ENCODE results near the gene POU2AF3. TPM values are rescaled to one million over a fixed set of nuclear protein-coding genes. Genes with fewer than 3 reads are reported as not detected.

POU2AF3 gene
- total RNA-seq, 4 donors from 2014 or later: 0.22 to 0.58 (median 0.46) TPM; not detected in 1

DNA sequence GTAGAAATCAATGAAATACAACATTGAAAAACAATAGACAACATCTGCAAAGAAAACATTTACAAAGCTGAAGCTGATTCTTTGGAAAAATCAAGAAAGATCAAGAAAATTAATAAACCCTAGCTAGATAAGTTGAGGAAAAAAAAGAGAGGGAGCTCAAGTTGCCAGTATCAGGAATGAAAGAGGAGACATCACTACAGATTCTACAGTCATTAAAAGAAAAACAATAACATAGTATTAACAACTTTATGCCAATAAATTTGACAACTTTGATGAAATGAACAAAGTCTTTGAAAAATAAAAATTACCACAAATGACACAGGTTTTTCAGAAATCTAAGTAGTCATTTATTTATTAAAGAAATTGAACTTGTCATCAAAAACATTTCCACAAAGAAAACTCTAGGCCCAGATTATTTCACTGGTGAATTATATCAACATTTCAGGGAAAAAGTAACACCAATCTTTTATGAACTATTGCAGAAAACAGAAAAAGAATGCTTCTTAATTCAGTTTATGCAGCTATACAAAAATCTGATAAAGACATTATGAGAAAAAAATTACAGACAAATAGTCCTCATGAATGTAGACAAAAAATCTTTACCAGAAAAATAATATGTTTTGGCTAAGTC is 41.5 kb downstream of the POU2AF3 start:
- ATAC-seq (no peak), DNase-seq (no peak)
- Histone ChIP-seq H3K27ac (no peak overlapping the region), H3K36me3 (no peaks in the 10 kb centered on the region), H3K4me3 (no peak overlapping the region), H3K4me1 (no peaks in the 10 kb centered on the region), H3K27me3 (no peaks in the 10 kb centered on the region), H3K9me3 (peaks cover 0 to 2% (median 0%) of the 10 kb centered on the region in 3 donors)
- intact Hi-C loops (cut with DNase I; ENCODE audit: low total_unique reads) (loop anchor here (10.0 kb wide), 1 partner anchor 85 kb away; no protein-coding TSS in a partner anchor), in situ Hi-C loops (cut with MboI; ENCODE audit: low sequenced_read_pairs in 4 of 4) (no loop called here)
- TF ChIP-seq, protein P1, sequence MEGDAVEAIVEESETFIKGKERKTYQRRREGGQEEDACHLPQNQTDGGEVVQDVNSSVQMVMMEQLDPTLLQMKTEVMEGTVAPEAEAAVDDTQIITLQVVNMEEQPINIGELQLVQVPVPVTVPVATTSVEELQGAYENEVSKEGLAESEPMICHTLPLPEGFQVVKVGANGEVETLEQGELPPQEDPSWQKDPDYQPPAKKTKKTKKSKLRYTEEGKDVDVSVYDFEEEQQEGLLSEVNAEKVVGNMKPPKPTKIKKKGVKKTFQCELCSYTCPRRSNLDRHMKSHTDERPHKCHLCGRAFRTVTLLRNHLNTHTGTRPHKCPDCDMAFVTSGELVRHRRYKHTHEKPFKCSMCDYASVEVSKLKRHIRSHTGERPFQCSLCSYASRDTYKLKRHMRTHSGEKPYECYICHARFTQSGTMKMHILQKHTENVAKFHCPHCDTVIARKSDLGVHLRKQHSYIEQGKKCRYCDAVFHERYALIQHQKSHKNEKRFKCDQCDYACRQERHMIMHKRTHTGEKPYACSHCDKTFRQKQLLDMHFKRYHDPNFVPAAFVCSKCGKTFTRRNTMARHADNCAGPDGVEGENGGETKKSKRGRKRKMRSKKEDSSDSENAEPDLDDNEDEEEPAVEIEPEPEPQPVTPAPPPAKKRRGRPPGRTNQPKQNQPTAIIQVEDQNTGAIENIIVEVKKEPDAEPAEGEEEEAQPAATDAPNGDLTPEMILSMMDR (IDR thresholded peaks at IDR 0.05 in 4 of 5, conservative IDR thresholded peaks at IDR 0.05 in 1 of 5): no peak

DNA sequence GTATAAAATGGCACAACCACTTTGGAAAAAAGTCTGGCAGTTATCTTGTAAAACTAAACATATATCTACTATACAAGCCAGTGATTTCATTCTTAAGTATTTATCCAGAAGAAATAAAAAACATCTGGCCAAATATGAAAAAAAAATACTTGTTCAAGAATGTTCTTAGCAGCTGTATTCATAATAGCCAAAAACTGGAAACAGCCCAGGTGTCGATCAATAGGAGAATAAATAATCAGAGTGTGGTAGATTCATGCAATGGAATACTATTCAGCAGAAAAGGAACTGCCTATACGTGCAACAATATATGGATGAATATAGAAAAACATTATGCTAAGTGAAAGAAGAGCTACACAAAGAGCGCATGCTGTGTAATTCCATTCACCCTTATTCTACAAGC is 44.0 kb downstream of the POU2AF3 start:
- intact Hi-C loops (cut with DNase I; ENCODE audit: low total_unique reads) (loop anchor here (10.0 kb wide), 1 partner anchor 82 kb away; no protein-coding TSS in a partner anchor), in situ Hi-C loops (cut with MboI; ENCODE audit: low sequenced_read_pairs in 4 of 4) (no loop called here)
- Histone ChIP-seq H3K27ac (no peak overlapping the region), H3K27me3 (no peaks in the 10 kb centered on the region), H3K9me3 (peaks cover 0 to 2% (median 0%) of the 10 kb centered on the region in 3 donors), H3K36me3 (no peaks in the 10 kb centered on the region), H3K4me3 (no peak overlapping the region), H3K4me1 (no peaks in the 10 kb centered on the region)
- DNase-seq (no peak), ATAC-seq (no peak)
- TF ChIP-seq, protein P1 (IDR thresholded peaks at IDR 0.05 in 4 of 5, conservative IDR thresholded peaks at IDR 0.05 in 1 of 5): no peak
- no peak for TF ChIP-seq POLR2A (IDR thresholded peaks at IDR 0.05)

DNA sequence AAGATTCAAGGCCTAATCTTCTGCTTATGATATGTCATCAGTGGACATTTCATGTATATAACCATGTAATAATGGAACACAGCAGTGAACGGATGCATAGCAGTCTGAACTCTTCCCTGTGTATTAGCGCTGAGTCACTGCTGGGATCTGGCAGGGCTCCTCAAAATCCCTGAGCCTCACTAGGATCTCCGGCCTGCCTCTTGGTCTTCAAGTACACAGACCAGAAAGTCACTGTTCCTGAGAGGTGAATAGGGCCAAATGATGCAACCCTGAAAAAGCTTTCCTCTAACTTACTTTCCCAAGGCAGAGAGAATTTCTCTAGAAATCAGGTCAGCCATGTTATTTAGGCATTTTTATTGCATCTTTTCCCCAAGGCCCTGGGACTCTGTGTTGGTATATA is 45.7 kb downstream of the POU2AF3 start:
- ATAC-seq (peak; percentile 66 to 70), DNase-seq (peak; percentile 45 to 71)
- no peaks in the 10 kb centered on the region for H3K4me1 ChIP-seq
- H3K27me3 ChIP-seq: no peaks in the 10 kb centered on the region
- H3K9me3 ChIP-seq: peaks cover 0 to 2% (median 0%) of the 10 kb centered on the region in 3 donors
- H3K36me3 ChIP-seq: no peaks in the 10 kb centered on the region
- intact Hi-C loops (cut with DNase I; ENCODE audit: low total_unique reads) (loop anchor here (10.0 kb wide), 1 partner anchor 81 kb away; no protein-coding TSS in a partner anchor), in situ Hi-C loops (cut with MboI; ENCODE audit: low sequenced_read_pairs in 4 of 4) (no loop called here)
- H3K27ac ChIP-seq: no peak overlapping the region
- no peak overlapping the region for H3K4me3 ChIP-seq
- TF ChIP-seq POLR2A (IDR thresholded peaks at IDR 0.05): no peak
- TF ChIP-seq, protein P1 (IDR thresholded peaks at IDR 0.05 in 4 of 5, conservative IDR thresholded peaks at IDR 0.05 in 1 of 5): no peak

DNA sequence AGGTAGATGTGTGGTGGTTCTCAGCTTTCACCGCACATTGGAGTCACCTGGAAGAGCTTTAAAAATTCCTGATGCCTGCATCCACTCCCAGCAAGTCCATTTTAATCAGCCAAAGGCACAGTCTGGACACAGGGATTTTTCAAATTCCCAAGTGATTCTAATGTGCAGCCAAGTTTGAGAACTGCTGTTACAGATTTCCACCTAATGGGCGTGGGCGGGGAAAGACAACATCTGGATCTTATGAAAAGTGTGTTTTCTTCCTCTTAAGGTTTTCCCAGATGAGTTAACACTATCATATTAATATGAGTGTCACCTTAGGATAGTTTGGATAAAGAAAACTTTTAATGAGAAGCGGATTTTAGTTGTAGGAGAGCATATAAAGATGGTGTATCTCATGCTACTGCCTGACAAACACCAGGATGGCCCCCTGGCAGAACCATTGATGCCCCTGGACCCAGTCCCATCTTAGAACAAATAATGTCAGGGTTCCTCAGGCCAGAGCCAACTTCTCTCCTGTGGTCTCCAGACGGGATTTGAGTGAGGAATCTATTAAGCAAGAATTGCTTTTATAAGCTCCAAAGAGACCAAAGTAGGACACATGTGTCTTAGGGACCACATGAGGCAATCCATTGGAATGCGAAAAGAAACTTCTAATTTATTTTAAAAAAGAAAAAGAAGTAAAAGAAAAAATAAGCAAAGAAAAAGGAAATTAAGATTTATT is 48.8 kb downstream of the POU2AF3 start:
- Histone ChIP-seq H3K4me3 (no peak overlapping the region), H3K27ac (peak overlapping the region in 2 of 4 donors; percentile 10 to 24), H3K27me3 (no peaks in the 10 kb centered on the region), H3K9me3 (no peaks in the 10 kb centered on the region), H3K4me1 (no peaks in the 10 kb centered on the region), H3K36me3 (no peaks in the 10 kb centered on the region)
- in situ Hi-C loops (cut with MboI; ENCODE audit: low sequenced_read_pairs in 4 of 4) (no loop called here), intact Hi-C loops (cut with DNase I; ENCODE audit: low total_unique reads) (loop anchor here (10.0 kb wide), 1 partner anchor 78 kb away; no protein-coding TSS in a partner anchor)
- DNase-seq: peak; percentile 25 to 63
- peak; percentile 71 to 84 for ATAC-seq
- TF ChIP-seq POLR2A (IDR thresholded peaks at IDR 0.05): no peak
- TF ChIP-seq, protein P1 (IDR thresholded peaks at IDR 0.05 in 4 of 5, conservative IDR thresholded peaks at IDR 0.05 in 1 of 5): no peak

All from gastrocnemius medialis (tissue), 4 donors.